NCI-H2196 (cell line): ENCODE measurements around the gene PLEKHA8.
A peak's percentile ranks its signal among the peaks of the same experiment; 100 is the strongest.

Source experiments
- DNase-seq: peaks from one replicate; lab custom pipeline; 2025; ENCODE audit not compliant: unreplicated experiment; lab: John Stamatoyannopoulos, UW

The PLEKHA8 gene

GRCh38 chr7:30022991-30023390, 5.2 kb upstream of the PLEKHA8 start:
- no peak for DNase-seq

GRCh38 chr7:30023524-30023923, 4.7 kb upstream of the PLEKHA8 start:
- DNase-seq: no peak

GRCh38 chr7:30026229-30027064, 1.8 kb upstream of the PLEKHA8 start, which contains the start of gene FKBP14:
Gene FKBP14 (minus strand): TSS chr7:30026702. CDS start chr7:30026508, 194 bp downstream.
- DNase-seq: peak; percentile 97

GRCh38 chr7:30027065-30027456, 1.2 kb upstream of the PLEKHA8 start:
- peak; percentile 47 for DNase-seq

- no peak for DNase-seq
These were observed 434 bp upstream of the PLEKHA8 start for GRCh38 chr7:30027740-30028215.

GRCh38 chr7:30028749-30029635, 780 bp downstream of the PLEKHA8 start:
- DNase-seq: no peak

- no peak for DNase-seq
These were observed 1.5 kb downstream of the PLEKHA8 start for GRCh38 chr7:30029696-30030095.

GRCh38 chr7:30032310-30033125, 4.3 kb downstream of the PLEKHA8 start:
- DNase-seq: no peak

- DNase-seq: no peak
These were observed 6.3 kb downstream of the PLEKHA8 start for GRCh38 chr7:30034501-30034900.

- no peak for DNase-seq
These were observed 8.0 kb downstream of the PLEKHA8 start for GRCh38 chr7:30036220-30036619.

- DNase-seq: no peak
These were observed 10.2 kb downstream of the PLEKHA8 start for GRCh38 chr7:30038196-30038980.

GRCh38 chr7:30040938-30041337, 12.7 kb downstream of the PLEKHA8 start:
- no peak for DNase-seq

- DNase-seq: no peak
These were observed 13.5 kb downstream of the PLEKHA8 start for GRCh38 chr7:30041526-30042269.

GRCh38 chr7:30046127-30046770, 18.0 kb downstream of the PLEKHA8 start:
- no peak for DNase-seq

- no peak for DNase-seq
These were observed 18.9 kb downstream of the PLEKHA8 start for GRCh38 chr7:30047124-30047523.

GRCh38 chr7:30048582-30048981, 20.4 kb downstream of the PLEKHA8 start:
- DNase-seq: no peak

GRCh38 chr7:30049173-30049572, 21.0 kb downstream of the PLEKHA8 start:
- no peak for DNase-seq

- no peak for DNase-seq
These were observed 24.9 kb downstream of the PLEKHA8 start for GRCh38 chr7:30053068-30053467.

GRCh38 chr7:30057741-30058140, 29.5 kb downstream of the PLEKHA8 start:
- DNase-seq: no peak
